LNCaP clone FGC (cell line): ENCODE results near the gene SERPINF2.
"Not testable (repeated sequence)": the region's sequence is repeated elsewhere in the genome, so short reads cannot be mapped to it uniquely, and the experiment has no call there.

Source experiments
- DNase-seq: peaks from one replicate; pipeline ENCODE4 v3.0.0-alpha.2; 2011; ENCODE audit warnings: low read depth
- H3K4me3 ChIP-seq: 2 replicates; pipeline ENCODE4 v1.5.1; 2011; ENCODE audit warnings: mild to moderate bottlenecking, low read depth, low read length, control low read depth
- CTCF ChIP-seq: IDR thresholded peaks from 2 replicates; pipeline ENCODE4 v1.5.1; 2012; ENCODE audit warnings: mild to moderate bottlenecking; ENCODE audit not compliant: control insufficient read depth, insufficient read depth; ENCODE audit errors: extremely low read depth

Gene SERPINF2

GRCh38 chr17:1755827-1756262, 13.2 kb downstream of the SERPINF2 start:
- DNase-seq: no peak
- H3K4me3 ChIP-seq: no peak overlapping the region
- TF ChIP-seq CTCF: no peak

GRCh38 chr17:1758807-1759206, 16.1 kb downstream of the SERPINF2 start:
- TF ChIP-seq CTCF: no peak
- H3K4me3 ChIP-seq: no peak overlapping the region
- no peak for DNase-seq

- no peak for DNase-seq
- TF ChIP-seq CTCF: no peak
- no peak overlapping the region for H3K4me3 ChIP-seq
Observed at GRCh38 chr17:1759529-1759928, 16.9 kb downstream of the SERPINF2 start.

GRCh38 chr17:1762233-1762900, 19.7 kb downstream of the SERPINF2 start:
- no peak overlapping the region for H3K4me3 ChIP-seq
- DNase-seq: no peak
- no peak for TF ChIP-seq CTCF

GRCh38 chr17:1762901-1763898, 20.5 kb downstream of the SERPINF2 start:
- H3K4me3 ChIP-seq: no peak overlapping the region
- no peak for DNase-seq
- no peak for TF ChIP-seq CTCF

GRCh38 chr17:1764284-1764683, 21.6 kb downstream of the SERPINF2 start:
- H3K4me3 ChIP-seq: no peak overlapping the region
- TF ChIP-seq CTCF: no peak
- no peak for DNase-seq

- not testable (repeated sequence) for H3K4me3 ChIP-seq, DNase-seq
Observed at GRCh38 chr17:1764705-1765104, 22.0 kb downstream of the SERPINF2 start.
